GM12892 (cell line): Measurements from ENCODE around the gene DOCK1.

Experiments
- POLR2A ChIP-seq: IDR thresholded peaks from 2 replicates; pipeline ENCODE4 v1.6.1; 2011; ENCODE audit warnings: low read depth, low read length, control low read depth
- POLR2AphosphoS5 ChIP-seq: IDR thresholded peaks from 2 replicates; pipeline ENCODE4 v1.6.1; 2011; ENCODE audit warnings: low read depth, low read length, control low read depth
- TAF1 ChIP-seq: IDR thresholded peaks from 2 replicates; pipeline ENCODE4 v1.6.1; 2011; ENCODE audit warnings: low read depth, mild to moderate bottlenecking, control low read depth, low read length, borderline replicate concordance

DNA sequence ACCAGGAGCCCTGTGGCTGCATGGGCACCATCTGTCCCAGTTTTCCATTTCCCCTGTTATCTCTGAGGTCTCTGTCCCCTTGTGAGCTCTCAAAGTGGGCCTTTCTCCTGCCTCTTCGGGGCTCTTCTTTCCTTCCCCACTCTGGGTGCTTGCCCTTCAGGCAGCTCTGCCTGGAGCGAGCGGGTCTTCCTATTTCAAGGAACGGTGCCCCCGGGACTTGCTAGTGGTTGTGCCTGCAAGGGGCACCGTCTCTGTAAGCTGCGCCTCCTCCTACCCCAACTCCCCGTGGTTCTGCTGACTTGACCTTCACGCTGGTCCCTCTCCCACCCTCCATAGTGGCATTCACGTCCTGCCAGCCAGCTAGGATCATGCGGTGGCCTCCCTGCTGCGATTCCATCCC is 110.1 kb downstream of the DOCK1 start:
- no peak for TF ChIP-seq POLR2A
- no peak for TF ChIP-seq POLR2AphosphoS5
- TF ChIP-seq TAF1: no peak
